HG03432 (cell line): ENCODE data around the gene DNAJA1.
A peak's percentile ranks its signal among the peaks of the same experiment; 100 is the strongest.
"Not testable (repeated sequence)": the region's sequence is repeated elsewhere in the genome, so short reads cannot be mapped to it uniquely, and the experiment has no call there.

Experiments
- ATAC-seq: cut with Tn5 transposase; IDR thresholded peaks from one replicate; pipeline ENCODE4 v1.9.1; 2021; ENCODE audit warnings: mild to moderate bottlenecking, moderate library complexity; ENCODE audit not compliant: unreplicated experiment

Gene DNAJA1

DNA sequence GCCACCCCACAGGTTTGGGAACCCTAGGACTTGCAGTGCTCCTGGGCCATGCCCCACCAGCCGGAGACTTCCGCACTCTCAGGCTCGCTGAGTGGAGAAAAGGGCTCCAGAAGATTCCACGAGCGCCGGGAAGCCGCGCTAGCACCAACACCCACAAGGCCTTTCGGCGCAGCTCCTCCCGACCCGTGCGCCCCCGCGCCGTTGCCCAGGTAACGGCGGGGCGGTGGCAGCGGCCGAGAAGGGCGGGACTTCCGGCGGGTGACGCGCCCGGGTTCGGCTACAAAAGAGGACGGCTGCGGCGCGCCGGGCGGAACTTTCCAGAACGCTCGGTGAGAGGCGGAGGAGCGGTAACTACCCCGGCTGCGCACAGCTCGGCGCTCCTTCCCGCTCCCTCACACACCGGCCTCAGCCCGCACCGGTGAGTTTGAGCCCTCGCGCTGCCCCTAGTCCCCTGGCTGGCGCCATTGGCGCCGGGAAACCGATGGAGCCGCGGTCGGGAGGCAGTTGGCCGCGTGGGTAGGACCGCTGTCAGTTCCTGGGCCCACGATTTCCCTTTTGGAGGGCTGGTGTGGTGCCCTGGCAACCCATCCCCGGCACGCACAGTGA is at the start of gene DNAJA1:
DNAJA1 (plus strand) TSS at position 308 of the 606 bp plus-strand sequence. CDS start 1,212 bp downstream, outside the sequence.
- peak; percentile 96 for ATAC-seq

DNA sequence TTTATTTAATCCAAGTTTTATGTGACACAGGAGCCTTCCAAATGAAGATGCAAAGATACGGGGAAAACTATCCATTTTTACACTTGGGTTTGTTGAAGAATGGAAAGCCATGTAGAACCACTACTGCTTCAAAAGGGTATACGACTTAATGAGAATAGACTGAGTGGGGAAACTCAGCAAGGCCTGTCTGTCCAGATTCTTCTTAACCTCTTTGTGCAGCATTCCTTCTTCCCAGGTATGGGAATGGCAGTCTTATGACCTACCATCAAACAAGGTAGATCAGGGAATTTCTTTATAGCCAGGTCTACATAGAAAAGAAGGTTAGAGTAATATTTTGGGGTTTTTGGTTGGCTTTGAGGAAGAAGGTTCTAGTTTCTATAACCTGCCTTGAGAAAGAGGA is 47.0 kb upstream of the DNAJA1 start:
- ATAC-seq: no peak

DNA sequence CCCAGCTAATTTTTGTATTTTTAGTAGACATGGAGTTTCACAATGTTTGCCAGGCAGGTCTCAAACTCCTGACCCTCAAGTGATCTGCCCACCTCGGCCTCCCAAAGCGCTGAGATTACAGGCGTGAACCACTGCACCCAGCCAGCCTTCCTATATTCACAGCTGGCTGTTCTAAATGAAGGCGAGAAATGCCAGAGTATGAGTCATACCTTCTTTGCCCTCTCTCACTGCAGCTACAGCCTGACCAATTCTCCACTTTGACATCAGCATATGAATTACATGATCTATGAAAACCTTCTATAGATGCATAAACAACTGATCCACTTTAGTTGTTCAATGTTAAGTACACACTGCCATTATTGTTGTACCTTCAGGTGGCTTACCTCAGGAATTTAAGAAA is 38.1 kb upstream of the DNAJA1 start:
- ATAC-seq: no peak

- ATAC-seq: no peak
These were observed 35.4 kb upstream of the DNAJA1 start for GRCh38 chr9:32989660-32990059.

DNA sequence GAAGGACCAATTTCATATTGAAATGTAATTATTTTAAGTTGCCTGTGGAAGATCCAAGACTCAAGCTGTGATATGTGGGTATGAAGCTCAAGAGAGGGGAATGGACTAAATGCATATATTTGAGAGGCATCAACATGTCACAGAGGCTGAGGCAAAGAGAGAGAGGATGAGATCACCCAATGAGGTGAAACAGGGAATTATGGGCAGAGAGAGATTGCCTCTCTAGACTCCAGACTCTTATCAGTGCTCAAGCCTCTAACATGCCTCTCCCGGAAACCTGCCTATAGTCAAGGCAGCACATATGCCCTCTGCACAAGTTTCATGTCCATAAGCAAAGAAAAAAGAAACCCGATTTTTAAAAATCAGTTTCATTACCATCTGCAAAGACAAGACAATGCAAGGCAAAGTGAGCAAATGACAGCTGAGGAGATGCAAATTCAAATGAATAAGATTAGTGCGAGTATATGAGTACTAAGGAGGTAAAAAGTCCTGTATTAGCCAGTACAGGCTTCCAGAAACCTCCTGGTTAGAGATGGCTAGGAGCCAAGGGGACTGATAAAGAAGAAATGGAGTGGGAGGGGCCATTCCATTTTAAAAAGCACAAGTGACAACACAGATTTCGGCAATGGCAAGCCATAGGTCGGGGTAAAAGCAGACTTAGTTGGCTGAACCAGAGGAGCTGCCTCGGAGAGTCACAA is 33.0 kb upstream of the DNAJA1 start:
- no peak for ATAC-seq

GRCh38 chr9:32992595-32993238 is 32.4 kb upstream of the DNAJA1 start:
- no peak for ATAC-seq

- ATAC-seq: peak; percentile 10
These were observed 24.4 kb upstream of the DNAJA1 start for GRCh38 chr9:33000682-33001055.

GRCh38 chr9:33005335-33005734 is 19.7 kb upstream of the DNAJA1 start:
- ATAC-seq: not testable (repeated sequence)

DNA sequence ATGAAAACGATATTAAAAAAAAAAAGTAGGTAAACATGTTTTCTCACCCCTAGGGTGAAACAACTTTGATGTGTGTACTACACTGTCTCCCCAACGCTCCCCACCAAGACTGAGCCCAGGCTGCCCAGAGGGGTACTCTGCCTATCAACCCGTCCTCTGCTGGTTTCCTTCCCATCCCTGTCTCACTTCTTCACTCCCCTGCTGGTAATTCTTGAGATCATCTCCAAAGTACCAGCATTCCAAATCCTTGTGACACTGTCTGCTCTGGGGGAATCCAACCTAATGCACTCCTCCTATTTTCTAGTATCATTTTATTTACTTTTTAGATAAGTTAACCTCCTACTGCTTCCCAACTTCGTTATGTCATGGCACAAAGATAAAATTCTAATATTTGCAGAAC is 17.3 kb upstream of the DNAJA1 start:
- ATAC-seq: no peak

DNA sequence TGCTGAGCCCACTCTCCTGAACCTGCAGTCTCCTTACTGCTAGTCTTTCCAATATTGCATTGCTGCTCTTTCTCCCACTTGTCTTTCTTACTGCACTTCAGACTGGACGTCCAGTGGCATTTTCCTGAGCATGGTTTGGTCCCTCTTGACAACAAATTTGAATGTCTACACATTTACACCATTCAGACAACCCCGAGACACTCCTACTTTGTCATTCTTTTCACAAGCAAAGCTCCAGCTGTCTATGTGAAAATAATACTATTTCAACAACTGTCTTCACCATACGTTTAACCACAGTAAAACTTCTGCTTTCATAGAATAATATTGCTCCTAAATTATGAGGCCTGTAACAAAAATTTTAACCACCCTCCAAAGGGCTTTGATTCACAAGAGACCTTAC is 13.2 kb upstream of the DNAJA1 start:
- no peak for ATAC-seq

DNA sequence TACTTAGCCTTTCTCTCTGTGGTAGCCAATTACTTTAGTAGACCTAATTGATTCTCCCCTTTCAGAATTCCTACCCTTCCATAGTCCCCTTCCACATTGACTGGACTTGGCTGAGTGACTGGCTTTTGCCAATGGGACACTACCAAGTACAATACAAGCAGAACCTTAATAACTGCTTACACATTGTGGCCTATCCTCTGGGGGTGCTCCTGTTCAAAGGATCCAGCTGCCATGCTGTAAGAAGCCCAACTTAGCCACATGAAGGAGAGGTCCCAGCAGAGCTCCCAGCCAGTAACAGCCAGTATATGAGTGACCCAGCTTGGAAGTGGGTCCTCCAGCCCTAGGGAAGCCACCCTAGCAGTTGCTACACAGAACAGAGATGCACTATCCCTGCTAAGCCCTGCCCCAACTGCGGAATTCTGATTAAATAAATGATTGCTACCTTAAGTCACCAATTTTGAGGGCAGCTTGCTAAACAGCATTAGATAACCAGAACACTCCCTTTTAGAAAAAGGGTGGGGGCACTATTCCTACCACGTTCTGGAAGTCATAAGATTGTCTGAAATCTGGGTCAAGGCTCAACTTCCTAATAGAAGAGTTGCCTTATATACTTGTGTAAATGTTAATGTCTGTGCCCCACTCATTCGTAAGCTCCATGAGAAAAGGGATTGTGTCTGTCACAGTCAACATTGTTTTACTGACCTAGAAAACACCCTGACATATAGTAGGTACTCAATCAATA is 12.6 kb upstream of the DNAJA1 start:
- no peak for ATAC-seq

- ATAC-seq: no peak
These were observed 11.0 kb upstream of the DNAJA1 start for GRCh38 chr9:33013962-33014664.

DNA sequence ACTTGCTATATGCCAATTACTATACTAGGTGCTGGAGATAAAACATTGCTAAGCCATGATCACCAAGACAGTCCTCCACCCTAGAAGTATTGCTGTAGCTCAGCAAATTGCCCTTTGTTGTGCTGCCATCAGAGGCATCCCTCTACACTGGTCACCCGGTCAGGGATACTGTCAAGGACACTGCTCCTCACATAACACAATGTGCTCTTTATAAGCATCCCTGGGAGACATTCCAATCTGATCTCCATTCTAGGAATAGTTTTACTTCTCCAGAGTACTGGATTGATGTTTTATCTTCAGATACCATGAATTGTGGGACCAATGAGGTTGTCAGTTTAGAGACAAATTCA is 10.4 kb upstream of the DNAJA1 start:
- no peak for ATAC-seq

DNA sequence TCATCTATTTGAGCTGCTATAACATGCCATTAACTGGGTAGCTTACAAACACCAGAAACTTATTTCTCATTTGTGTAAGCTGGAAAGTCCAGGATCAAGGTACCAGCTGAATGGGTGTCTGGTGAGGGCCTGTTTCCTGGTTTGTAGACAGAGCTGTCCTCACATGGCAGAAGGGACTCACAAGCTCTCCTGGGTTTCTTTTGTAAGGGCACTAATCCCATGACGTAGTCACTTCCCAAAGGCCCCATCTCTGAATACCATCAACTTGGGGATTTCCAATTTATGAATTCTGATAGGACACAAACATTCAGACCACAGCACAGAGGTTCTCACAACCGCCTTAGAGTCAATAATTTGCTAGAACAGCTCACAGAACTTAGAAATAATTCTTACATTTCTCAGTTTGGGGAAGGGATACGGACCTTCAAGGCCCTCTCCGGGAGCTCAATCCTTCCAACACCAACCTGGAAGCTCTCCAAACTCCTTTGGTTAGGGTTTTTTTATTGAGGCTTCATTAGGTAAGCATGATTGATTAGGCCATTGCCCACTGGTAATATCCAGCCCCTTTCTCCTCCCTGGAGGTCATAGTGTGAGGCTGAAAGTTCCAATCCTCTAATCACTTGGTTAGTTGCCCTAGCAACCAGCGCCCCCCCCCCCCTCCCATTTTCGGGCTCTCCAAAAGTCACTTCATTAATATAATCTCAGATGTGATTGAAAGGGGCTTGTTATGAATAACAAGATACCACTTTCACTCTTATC is 7.6 kb upstream of the DNAJA1 start:
- ATAC-seq: no peak

DNA sequence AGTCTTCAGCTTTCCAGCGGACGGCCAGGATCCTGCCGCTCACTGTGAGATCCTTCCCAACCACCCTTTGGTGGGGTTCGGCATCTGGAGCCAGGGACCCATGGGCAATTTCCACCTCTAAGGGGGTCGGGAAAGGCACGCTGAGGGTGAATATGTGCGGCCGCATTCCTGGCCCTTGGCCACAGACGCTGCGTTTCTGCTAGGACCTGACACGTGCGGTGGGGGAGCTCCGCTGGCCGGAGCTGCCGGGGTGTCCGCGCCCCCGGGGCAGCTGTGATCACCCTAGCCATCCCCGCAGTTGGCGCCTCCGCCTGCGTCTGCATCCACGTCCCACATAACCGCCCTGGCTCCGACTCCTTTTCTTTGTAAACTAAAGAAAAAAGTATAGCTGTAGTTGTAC is 5.3 kb upstream of the DNAJA1 start:
- no peak for ATAC-seq

GRCh38 chr9:33022303-33022702 is 2.8 kb upstream of the DNAJA1 start:
- no peak for ATAC-seq

GRCh38 chr9:33022755-33023154 is 2.3 kb upstream of the DNAJA1 start:
- no peak for ATAC-seq

- no peak for ATAC-seq
These were observed 1.4 kb upstream of the DNAJA1 start for GRCh38 chr9:33023661-33024060.

GRCh38 chr9:33024126-33024965 is 727 bp upstream of the DNAJA1 start:
- ATAC-seq: no peak
